ENCODE measurements around the gene MYH9. TPM values are rescaled to one million over a fixed set of nuclear protein-coding genes. Genes with fewer than 3 reads are reported as not detected.
A peak's percentile ranks its signal among the peaks of the same experiment; 100 is the strongest.

MYH9 gene
- total RNA-seq, 4 donors from 2014 or later = 337 to 553 (median 433) TPM

GRCh38 chr22:36317658-36318271, 70.0 kb downstream of the MYH9 start:
- H3K27ac ChIP-seq = peak overlapping the region in 1 of 4 donors; percentile 15
- DNase-seq = no peak
- no peaks in the 10 kb centered on the region for H3K4me1 ChIP-seq
- no peak overlapping the region for H3K4me3 ChIP-seq
- H3K36me3 ChIP-seq = peaks cover 0 to 100% (median 2%) of the 10 kb centered on the region in 3 donors
- no peaks in the 10 kb centered on the region for H3K27me3 ChIP-seq
- H3K9me3 ChIP-seq = no peaks in the 10 kb centered on the region
- TF ChIP-seq, protein P1, sequence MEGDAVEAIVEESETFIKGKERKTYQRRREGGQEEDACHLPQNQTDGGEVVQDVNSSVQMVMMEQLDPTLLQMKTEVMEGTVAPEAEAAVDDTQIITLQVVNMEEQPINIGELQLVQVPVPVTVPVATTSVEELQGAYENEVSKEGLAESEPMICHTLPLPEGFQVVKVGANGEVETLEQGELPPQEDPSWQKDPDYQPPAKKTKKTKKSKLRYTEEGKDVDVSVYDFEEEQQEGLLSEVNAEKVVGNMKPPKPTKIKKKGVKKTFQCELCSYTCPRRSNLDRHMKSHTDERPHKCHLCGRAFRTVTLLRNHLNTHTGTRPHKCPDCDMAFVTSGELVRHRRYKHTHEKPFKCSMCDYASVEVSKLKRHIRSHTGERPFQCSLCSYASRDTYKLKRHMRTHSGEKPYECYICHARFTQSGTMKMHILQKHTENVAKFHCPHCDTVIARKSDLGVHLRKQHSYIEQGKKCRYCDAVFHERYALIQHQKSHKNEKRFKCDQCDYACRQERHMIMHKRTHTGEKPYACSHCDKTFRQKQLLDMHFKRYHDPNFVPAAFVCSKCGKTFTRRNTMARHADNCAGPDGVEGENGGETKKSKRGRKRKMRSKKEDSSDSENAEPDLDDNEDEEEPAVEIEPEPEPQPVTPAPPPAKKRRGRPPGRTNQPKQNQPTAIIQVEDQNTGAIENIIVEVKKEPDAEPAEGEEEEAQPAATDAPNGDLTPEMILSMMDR (IDR thresholded peaks at IDR 0.05) = no peak
- no peak for TF ChIP-seq POLR2A (IDR thresholded peaks at IDR 0.05)

DNA sequence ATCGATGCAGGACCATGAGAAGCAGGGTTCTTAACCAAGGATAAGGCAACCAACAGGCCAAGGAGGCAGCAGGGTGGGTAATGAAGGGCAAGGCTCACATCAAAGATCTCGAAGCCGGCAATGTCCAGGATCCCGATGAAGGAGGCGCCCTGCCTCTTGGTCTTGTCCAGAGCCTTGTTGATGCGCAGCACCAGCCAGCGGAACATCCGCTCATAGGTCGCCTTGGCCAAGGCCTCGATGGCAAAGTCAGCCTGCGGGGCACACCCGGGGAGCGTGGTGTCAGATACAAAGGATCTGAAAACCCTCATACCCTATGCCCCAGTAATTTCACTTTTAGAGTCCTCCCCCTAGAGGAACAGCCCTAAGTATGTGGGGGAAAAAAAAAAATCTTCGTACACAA, 71.3 kb downstream of the MYH9 start:
- Histone ChIP-seq H3K27me3 (no peaks in the 10 kb centered on the region), H3K4me3 (no peak overlapping the region), H3K36me3 (peaks cover 0 to 100% (median 5%) of the 10 kb centered on the region in 3 donors), H3K4me1 (no peaks in the 10 kb centered on the region), H3K9me3 (no peaks in the 10 kb centered on the region), H3K27ac (no peak overlapping the region)
- DNase-seq = no peak
- TF ChIP-seq, protein P1 (IDR thresholded peaks at IDR 0.05) = no peak
- TF ChIP-seq POLR2A (IDR thresholded peaks at IDR 0.05) = no peak

- Histone ChIP-seq H3K4me1 (no peaks in the 10 kb centered on the region), H3K27ac (no peak overlapping the region), H3K9me3 (no peaks in the 10 kb centered on the region), H3K4me3 (no peak overlapping the region), H3K36me3 (peaks cover 0 to 100% (median 5%) of the 10 kb centered on the region in 3 donors), H3K27me3 (no peaks in the 10 kb centered on the region)
- no peak for TF ChIP-seq POLR2A (IDR thresholded peaks at IDR 0.05)
- TF ChIP-seq, protein P1 (IDR thresholded peaks at IDR 0.05) = no peak
- DNase-seq = no peak
Measured at GRCh38 chr22:36315325-36315724, 72.4 kb downstream of the MYH9 start.

DNA sequence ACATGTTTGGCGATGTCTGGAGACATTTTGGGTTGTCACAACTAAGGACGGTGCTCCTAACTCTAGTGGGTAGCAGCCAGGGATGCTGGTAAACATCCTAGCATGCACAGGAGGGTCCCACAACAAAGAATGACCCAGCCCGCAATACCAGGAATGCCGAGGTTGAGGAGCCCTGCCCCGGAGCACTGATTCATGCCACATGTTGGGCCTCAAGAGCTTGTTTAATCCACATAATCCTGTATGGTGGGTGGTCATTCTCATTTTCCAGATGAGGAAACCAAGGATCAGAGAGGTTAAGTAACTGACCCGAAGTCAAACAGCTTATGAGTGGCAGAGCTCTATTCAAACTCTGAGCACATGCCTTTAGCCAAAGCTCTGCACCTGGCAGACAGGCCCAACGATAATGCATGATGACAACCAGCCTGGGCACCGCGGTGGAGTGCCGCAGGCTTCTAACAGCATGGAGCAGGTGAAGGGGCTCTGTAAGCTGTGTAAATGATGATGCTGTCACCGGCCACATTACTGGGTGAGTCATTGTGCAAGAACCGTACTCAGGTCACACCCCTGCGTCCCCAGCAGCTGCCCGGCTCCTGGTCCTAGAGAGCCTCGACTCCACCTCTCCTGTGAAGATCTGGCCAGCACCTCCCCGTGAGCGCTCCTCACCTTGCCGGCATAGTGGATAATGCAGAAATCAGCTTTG, 76.2 kb downstream of the MYH9 start:
- no peak for DNase-seq
- H3K27ac ChIP-seq = no peak overlapping the region
- TF ChIP-seq POLR2A (IDR thresholded peaks at IDR 0.05) = no peak
- TF ChIP-seq, protein P1 (IDR thresholded peaks at IDR 0.05) = no peak
- H3K27me3 ChIP-seq = no peaks in the 10 kb centered on the region
- H3K4me3 ChIP-seq = no peak overlapping the region
- no peaks in the 10 kb centered on the region for H3K9me3 ChIP-seq
- peaks cover 0 to 100% (median 3%) of the 10 kb centered on the region in 3 donors for H3K36me3 ChIP-seq
- H3K4me1 ChIP-seq = no peaks in the 10 kb centered on the region

GRCh38 chr22:36308880-36309279, 78.9 kb downstream of the MYH9 start:
- Histone ChIP-seq H3K27ac (no peak overlapping the region), H3K4me1 (peaks cover 0 to 14% (median 0%) of the 10 kb centered on the region in 4 donors), H3K27me3 (no peaks in the 10 kb centered on the region), H3K9me3 (no peaks in the 10 kb centered on the region), H3K36me3 (peaks cover 0 to 98% (median 3%) of the 10 kb centered on the region in 3 donors), H3K4me3 (no peak overlapping the region)
- DNase-seq = no peak
- no peak for TF ChIP-seq POLR2A (IDR thresholded peaks at IDR 0.05)
- TF ChIP-seq, protein P1 (IDR thresholded peaks at IDR 0.05) = no peak

Data from Peyer's patch (tissue), 4 donors.